RWPE1 (cell line): ENCODE data around the gene TPST2.

ENCODE experiments used
- CTCF ChIA-PET: fragments of 350-600 bp; sonication (Branson Sonifier 250); formaldehyde crosslinking; extraction: SDS; loops from one replicate; lab custom pipeline; 2021; lab: Yijun Ruan, JAX
- POLR2A ChIA-PET: fragments of 400-600 bp; formaldehyde crosslinking; extraction: SDS; loops from one replicate; lab custom pipeline; 2020; ENCODE audit warnings: antibody characterized with exemption; ENCODE audit not compliant: low non-redundant PET; lab: Yijun Ruan, JAX
- DNase-seq: peaks from one replicate; pipeline ENCODE4 v3.0.0; 2012; ENCODE audit warnings: low spot score
- H3K27ac ChIP-seq: fragments of 450-650 bp; 2 replicates; pipeline ENCODE4 v1.5.1; 2017
- TF ChIP-seq, protein P1 (sequence below): fragments of 450-650 bp; conservative IDR thresholded peaks from 2 replicates; pipeline ENCODE4 v1.5.1; 2017; ENCODE audit warnings: low read depth, mild to moderate bottlenecking

Gene TPST2

DNA sequence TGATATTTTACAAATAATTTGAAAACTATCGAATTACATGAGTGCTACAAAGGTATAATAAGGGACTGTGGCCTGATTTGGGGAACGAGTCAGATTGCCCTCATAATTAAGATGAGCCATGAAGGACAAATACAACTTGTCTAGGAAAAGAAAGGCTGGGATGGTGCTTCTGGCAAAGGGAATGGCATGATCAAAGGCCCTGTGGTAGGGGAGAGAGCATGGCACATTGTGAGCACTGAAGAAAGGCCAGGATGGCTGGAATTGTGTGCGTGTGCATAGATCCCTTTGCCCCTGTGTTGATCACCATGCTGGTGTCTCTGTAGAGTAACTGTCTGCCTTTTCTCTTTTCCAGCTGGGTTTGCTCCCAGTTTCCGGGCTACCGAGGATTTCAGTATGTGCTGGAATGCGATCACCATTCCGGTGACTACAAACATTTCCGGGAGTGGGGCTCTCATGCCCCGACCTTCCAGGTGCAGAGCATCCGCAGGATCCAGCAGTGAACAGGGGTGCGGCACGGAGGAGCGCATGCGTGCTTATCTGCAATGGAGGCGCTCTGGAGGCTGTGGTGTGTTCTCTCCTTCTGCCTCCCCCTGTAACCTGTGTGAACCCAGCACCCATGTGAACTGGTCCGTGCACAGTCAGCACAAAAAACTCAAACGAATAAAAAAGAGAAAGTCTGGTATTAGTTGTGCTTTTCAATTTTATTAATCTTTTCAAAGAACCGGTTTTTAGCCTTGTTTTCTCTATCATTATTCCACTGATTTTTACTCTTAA lies 40.2 kb upstream of the TPST2 start:
- DNase-seq: no peak
- TF ChIP-seq, protein P1, sequence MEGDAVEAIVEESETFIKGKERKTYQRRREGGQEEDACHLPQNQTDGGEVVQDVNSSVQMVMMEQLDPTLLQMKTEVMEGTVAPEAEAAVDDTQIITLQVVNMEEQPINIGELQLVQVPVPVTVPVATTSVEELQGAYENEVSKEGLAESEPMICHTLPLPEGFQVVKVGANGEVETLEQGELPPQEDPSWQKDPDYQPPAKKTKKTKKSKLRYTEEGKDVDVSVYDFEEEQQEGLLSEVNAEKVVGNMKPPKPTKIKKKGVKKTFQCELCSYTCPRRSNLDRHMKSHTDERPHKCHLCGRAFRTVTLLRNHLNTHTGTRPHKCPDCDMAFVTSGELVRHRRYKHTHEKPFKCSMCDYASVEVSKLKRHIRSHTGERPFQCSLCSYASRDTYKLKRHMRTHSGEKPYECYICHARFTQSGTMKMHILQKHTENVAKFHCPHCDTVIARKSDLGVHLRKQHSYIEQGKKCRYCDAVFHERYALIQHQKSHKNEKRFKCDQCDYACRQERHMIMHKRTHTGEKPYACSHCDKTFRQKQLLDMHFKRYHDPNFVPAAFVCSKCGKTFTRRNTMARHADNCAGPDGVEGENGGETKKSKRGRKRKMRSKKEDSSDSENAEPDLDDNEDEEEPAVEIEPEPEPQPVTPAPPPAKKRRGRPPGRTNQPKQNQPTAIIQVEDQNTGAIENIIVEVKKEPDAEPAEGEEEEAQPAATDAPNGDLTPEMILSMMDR: no peak
- no peak overlapping the region for H3K27ac ChIP-seq
- ChIA-PET CTCF (interaction anchor here (0.6 kb wide), 1 partner anchor 367 kb away, joined by 5 read pairs; no protein-coding TSS in a partner anchor), POLR2A (no interaction called here)

DNA sequence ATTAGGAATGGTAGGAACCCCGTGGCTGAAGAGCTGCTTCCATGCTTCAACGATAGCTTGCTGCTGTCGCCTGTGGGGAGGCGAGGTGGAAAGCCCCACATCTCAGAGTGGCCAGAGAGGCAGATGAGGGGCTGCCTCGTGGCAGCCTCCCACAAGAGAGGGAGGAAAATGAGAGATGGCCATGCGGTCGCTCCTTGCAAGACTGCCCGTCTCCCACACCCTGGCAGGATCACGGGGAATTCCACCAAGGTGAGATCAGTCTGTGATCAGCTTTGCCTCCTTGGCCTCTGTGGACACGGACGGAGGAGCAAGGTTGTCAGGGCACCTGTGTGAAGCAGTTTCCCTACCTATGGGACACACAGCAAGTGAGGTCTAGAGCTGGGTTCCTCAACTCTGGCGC lies 34.9 kb upstream of the TPST2 start:
- ChIA-PET POLR2A (no interaction called here), CTCF (no interaction called here)
- TF ChIP-seq, protein P1: no peak
- H3K27ac ChIP-seq: no peak overlapping the region
- no peak for DNase-seq

DNA sequence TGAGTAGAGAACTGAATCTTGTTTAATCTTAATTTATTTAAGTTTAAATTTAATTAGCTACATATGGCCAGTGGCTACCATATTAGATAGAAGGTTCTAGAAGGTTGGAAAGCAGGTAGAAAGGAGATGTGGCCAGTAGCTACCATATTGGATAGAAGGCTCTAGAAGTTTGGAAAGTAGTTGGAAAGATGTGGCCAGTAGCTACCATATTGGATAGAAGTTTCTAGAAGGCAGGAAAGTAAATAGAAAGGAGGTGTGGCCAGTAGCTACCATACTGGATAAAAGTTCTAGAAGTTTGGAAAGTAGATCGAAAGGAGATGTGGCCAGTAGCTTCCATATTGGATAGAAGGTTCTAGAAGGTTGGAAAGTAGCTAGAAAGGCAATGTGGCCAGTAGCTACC lies 34.1 kb upstream of the TPST2 start:
- ChIA-PET POLR2A (no interaction called here), CTCF (interaction anchor here (0.7 kb wide), 1 partner anchor 73 kb away, joined by 6 read pairs; no protein-coding TSS in a partner anchor)
- H3K27ac ChIP-seq: no peak overlapping the region
- TF ChIP-seq, protein P1: no peak
- DNase-seq: no peak

DNA sequence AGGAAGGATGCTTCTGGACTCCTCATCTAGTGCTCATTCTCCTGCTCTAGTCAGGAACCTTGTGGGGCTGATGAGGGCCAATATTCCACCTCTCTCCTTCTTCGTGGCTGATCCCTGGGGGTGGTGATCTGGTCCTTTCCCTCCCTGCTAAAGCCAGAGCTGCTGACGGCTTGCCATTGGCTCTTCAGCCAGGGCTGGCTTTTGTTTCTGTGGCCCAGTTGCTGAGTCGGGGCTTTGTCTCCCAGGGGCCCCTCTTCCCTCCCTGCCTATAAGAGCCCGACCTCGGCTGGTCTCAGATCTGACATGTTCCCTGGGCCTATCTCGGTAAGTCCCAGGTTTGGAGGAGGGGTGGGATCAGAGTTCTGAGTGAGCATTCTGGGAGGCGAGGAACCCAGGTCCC lies 31.7 kb upstream of the TPST2 start, which contains the start of gene CRYBA4:
Gene CRYBA4 (plus strand): TSS at position 301 of the 400 bp plus-strand sequence. CDS start 634 bp downstream, outside the sequence.
- DNase-seq: no peak
- CTCF ChIA-PET: no interaction called here
- no peak within 1 kb of the TSS for H3K27ac ChIP-seq
- POLR2A ChIA-PET: no interaction called here
- TF ChIP-seq, protein P1: no peak

DNA sequence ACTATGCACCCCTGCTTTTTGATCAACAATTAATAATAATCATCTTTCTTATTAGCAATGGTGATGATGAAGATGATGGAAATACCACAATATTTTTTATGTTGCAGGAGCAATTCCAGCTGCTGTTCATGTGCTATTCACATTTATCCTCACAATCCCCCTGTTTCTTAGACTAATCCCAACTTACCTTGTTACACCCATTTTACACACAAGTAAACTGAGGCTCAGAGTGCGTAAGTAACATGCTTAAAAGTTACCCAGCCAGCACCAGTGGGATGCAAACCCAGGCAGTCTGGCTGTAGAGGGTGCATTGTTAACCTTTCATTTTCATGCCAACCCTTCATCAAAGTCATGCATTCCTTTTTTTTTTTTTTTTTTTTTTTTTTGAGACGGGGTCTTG lies 30.3 kb upstream of the TPST2 start:
- CTCF ChIA-PET: no interaction called here
- no peak overlapping the region for H3K27ac ChIP-seq
- POLR2A ChIA-PET: no interaction called here
- TF ChIP-seq, protein P1: no peak
- no peak for DNase-seq

DNA sequence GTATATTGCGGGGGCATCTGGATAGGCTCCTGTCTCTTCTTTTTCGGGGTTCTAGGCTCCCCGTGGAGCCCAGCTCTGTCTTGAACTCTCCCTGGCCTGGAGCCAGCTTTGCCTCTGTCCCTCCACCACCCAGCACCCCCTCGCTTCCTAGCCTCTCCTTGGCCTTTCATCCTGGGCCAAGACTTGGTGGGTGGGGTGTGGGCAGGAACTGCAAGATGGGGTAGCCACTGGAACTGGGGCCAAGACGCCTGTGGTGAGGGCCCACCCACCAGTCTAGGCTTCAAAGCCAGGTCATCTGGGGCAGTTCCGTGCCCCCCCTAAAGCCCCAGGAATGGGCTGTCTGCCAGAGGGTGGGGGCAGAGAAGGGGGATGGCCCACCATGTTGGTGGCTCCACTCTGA lies 29.6 kb upstream of the TPST2 start:
- ChIA-PET POLR2A (no interaction called here), CTCF (no interaction called here)
- H3K27ac ChIP-seq: no peak overlapping the region
- no peak for DNase-seq
- TF ChIP-seq, protein P1: no peak
